ENCODE results near the gene COMMD4.
"Not testable (repeated sequence)": the region's sequence is repeated elsewhere in the genome, so short reads cannot be mapped to it uniquely, and the experiment has no call there.

The COMMD4 gene

GRCh38 chr15:75357976-75358673, 22.3 kb downstream of the COMMD4 start:
- no peak for DNase-seq

GRCh38 chr15:75358771-75359536, 23.1 kb downstream of the COMMD4 start:
- no peak for DNase-seq

DNA sequence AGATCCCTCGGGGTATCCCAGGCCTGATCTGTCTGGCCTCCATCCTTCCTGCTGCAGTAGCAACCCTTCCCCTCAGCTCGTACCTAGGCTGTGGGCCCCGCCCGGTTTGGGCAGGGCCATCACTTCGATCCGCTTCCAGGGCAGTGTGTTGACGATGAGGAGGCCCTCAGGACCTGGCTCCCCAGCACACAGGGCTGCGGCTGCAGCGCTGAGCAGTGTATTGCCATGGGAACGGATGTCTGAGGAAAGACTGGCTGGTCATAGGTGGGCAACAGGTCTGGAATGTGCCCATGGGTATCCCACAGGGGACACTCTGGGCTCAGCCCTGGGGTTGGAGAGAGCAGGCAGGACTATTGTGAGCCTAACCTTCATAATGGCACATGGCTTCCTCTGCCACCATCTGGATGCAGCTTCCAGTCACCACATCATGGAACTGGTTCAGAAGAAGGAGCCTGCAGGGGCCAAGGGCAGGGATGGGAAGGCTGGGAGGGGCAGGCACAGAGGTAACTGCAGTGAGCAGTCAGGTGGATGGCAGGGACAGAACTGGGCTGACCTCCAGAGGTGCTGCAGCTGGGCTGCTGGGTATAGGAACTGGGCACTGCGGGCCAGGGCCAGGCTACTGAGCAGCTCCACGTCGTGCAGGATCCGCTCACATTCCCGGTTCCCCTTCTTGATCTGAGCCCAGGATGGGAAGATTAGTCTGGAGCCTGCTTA, 23.8 kb downstream of the COMMD4 start:
- no peak for DNase-seq

DNA sequence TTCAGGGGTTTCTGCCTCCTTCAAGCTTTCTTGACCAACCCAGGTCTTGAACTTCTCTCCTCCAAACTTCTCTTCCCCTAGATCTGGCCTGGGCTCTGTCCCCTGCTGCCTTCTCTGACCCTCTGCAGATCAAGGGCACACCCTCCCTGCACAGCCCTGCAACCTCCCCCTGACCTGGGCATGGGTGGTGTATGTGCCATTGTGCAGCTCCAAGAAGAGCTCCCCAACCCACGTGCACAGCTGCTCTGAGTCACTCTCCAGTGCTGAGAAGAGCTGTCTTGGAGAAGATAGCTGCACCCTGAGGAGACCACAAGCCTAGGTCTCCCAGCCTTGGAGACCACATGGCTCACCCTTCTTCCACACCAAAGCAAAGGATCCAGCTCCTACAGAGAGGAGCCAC, 24.5 kb downstream of the COMMD4 start:
- no peak for DNase-seq

DNA sequence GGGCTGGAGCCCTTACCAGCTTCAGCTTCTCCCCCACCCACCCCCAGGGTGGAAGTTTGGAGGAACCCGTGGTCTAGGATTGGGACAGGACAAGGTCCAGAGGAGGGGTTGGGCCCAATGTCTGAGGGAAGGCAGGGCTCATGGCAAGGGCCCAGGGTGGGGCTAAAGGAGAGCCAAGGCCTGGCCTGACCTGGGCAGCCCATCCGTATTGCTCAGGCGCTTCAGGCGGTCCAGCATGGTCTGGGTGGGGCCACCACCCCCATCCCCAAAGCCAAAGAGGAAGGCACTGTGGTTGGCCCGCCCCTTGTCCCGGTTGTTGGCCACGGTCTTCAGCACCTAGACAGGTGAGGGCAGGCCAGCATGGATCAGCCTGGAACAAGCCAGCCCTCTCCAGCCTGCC, 25.0 kb downstream of the COMMD4 start:
- no peak for DNase-seq

DNA sequence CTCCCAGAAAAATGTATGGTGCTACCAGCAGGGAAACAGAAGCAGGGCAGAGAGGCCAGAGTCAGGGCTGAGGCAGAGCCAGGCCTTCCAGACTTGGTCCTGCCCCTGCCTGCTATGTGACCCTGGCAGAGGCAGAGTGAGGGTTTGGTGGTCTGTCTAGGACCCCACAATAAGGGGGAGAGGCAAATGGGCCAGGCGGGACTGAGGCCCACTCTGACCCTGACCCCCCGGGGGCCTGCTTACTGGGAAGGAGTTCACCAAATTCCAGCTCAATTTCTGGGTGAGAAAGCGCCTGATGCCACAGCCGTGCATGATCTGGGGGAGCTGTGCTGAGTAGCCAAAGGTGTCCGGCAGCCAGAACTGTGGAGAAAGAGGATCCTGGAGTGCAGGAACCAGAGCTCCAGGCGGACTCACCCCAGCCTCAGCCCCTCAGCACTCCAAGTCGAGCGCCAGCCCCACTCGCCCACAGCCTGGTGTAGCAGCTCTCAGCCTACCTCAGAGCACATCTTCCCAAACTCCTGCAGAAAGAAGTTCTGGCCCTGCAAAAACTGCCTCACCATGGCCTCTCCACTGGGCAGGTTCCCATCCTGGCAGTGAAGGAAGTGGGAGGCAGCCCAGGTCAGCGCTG, 25.6 kb downstream of the COMMD4 start:
- no peak for DNase-seq

DNA sequence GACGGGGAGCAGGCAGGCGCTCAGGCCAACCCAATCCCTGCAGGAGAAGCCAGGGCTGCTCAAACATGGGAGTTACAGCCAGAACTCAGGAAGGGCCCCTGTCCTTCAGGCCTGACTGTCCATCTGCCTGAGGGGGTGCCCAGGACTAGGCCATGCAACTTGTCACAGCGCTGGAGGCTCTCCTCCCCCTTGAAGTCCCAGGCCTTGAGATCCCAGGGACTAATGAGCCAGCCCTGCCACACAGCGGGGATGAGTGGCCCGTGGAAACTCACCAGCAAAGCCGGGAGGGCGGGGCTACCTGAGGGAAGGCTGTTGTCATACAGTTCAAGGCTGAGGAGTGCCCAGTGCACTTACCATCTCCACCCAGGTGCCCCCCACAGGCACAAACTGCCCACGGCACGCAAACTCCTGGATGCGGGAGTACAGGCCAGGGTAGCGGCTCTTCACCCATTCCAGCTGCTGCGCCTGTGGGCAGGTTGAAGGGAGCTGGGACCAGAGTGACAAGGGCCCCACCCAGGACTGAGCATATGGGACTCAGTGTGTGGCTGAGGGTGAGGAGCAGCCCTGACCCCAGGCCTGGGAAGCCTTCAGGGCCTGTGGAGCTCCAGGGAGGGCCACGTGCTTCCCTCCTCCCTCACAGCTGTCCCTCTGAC, 26.3 kb downstream of the COMMD4 start:
- no peak for DNase-seq

DNA sequence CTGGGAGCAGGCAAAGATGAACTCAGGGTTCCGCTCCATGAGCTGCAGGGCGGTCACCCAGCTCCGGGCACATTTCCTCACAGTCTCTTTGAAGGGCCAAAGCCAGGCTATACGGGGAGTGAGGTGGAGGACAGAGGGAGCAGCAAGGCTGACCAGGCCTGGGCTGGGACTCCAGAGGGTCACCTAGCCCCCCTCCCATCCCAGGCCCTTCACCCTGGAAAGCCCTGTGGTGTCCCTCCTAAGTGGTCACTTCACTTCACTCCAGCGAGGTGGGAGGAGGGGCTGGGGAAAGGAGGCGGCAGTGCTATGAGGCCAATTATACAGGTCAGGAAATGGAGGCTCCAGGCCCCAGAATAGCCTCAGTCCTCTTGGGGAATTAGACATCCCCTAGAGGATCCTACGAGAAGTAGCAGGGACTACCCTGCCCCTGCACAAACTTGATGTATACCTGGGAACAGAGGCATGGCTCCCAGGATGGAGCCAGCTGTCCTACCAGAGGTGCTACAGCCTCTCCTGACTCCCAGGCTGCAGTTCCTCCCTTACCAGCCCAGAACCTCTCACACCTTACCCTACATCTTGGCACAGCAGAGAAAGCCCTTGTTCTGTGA, 26.9 kb downstream of the COMMD4 start:
- DNase-seq: no peak

DNA sequence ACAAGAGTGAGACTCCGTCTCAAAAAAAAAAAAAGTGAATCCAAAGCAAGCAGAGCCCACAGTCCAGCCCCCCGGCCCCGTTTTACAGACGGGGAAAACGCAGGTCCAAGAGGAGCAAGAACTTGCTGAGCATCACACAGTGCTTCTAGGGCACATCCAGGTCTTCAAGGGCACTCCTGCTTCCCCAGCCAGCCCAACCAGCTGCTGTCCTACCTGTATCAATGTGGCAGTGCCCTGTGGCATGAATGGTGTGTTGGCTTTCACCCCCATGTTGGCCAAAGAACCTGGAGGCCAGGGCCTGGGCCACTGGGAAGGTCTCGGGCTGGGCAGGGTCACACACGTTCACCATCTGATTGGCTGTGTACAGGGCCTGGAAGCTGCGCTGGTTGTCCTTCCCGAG, 27.9 kb downstream of the COMMD4 start:
- DNase-seq: no peak

- DNase-seq: no peak
These were observed 29.0 kb downstream of the COMMD4 start for GRCh38 chr15:75364881-75365280.

DNA sequence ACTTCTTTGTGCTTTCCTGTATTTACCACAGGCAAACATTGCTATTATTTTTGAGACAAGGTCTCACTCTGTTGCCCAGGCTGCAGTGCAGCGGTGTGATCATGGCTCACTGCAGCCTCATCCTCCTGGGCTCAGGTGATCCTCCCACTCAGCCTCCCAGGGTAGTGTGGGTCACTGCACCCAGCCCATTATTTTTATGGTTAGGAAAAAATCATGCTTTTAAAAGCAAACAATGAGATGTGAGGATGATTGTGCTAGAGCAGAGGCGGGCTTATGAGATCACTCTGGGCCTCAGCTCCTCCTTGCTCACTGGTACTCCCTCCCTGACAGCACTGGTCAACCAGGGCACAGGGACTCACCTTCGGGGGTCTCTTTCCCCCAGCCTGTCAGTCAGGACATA, 30.3 kb downstream of the COMMD4 start:
- DNase-seq: no peak

DNA sequence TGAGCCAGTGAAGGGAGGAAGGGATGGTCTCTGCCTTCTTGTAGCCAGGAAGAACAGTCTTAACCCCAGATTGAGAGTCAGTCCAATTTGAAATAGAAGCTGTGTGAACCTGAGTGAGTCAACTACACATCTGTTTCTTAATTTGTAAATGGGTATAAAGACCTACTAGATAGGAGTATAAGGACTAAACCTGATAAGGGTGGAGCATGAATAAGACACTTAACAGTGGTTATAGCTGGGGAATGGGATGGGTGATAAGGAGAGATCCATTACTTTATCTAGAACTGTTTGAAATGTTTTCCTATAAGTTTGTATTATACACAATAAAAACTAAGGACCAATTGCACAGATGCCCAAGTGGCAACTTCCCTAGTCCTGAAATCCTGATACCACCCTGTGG, 31.1 kb downstream of the COMMD4 start:
- no peak for DNase-seq

DNA sequence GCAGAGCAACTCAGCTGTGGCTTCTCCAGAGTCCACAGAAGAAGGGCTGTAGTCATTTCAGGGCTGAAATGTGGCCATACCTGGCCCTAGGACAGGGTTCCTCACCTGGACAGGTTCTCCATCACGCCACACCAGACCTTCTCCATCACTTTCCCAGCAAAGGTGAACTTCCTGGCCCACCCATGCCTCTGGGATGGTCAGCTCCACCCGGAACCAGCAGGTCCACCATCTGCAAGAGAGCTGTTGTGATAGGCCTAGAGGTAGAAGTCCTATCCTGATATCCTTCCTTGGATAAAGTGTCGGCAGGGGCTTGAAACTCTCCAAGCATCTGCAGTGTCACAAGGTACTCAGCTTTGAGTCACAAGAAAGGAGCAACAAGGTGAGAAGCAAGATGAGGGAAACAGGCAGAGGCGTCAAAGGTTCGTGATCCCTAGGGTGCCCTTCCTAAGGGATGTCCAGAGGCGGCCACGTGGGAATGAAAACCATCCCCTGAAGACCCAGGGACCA, 31.6 kb downstream of the COMMD4 start:
- DNase-seq: no peak

- DNase-seq: peak; percentile 96
These were observed 32.2 kb downstream of the COMMD4 start, which contains the start of gene MAN2C1 for GRCh38 chr15:75367913-75368688. MAN2C1 (minus strand) TSS chr15:75368607; CDS start chr15:75368583, 24 bp downstream.

DNA sequence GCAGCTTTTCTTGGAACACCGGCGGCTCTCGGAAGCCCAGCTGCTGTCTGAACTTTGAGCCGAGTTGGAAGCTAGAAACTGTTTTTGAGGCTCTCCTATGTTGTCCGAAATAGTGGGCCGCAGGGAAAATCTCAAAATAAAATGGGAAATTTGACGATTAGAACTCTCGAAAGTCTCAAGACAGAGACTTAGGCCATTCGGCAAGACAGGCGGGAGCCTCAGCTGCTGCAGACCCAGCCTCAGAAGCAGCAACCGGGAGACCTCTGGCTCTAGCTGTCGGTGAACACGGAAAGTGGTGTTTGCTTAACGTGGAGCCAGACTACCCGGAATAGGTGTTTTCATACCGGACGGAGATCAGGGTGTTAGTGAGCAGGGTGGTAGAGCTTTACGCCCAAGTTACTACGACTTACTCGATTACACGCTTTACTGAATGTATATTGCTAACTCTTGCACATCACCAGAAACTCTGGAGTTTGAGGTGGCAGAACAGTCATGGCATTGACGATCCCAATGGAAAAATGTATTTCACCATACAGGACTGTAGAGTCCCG, 32.9 kb downstream of the COMMD4 start:
- no peak for DNase-seq

DNA sequence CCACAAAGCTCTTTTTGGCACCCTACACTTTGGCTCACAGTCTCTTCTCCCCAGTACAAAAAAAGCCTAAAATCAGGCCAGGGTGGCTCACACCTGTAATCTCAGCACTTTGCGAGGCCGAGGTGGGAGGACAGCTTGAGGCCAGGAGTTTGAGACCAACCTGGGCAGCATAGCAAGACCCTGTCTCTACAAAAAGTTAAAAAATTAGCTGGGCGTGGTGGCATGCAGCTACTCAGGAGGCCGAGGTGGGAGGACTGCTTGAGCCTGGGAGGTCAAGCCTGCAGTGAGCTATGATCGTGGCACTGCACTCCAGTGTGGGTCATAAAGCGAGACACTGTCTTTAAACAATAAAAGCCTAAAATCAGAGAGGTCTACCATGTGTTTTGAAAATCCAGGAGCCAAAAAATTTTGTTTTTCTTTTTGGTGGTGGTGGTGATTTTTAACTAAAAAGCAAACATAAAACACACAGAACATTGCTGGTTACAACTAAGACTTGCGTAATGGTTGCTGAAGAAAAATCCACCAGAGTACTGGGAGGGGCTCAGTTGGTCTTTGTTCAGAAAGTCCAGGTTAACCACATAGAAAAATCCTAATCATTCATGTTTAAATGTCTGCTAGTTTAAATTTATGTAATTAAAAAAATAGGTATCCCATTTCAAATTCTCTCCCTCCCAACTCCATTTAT, 34.2 kb downstream of the COMMD4 start:
- no peak for DNase-seq

- no peak for DNase-seq
These were observed 35.6 kb downstream of the COMMD4 start for GRCh38 chr15:75371486-75371885.

DNA sequence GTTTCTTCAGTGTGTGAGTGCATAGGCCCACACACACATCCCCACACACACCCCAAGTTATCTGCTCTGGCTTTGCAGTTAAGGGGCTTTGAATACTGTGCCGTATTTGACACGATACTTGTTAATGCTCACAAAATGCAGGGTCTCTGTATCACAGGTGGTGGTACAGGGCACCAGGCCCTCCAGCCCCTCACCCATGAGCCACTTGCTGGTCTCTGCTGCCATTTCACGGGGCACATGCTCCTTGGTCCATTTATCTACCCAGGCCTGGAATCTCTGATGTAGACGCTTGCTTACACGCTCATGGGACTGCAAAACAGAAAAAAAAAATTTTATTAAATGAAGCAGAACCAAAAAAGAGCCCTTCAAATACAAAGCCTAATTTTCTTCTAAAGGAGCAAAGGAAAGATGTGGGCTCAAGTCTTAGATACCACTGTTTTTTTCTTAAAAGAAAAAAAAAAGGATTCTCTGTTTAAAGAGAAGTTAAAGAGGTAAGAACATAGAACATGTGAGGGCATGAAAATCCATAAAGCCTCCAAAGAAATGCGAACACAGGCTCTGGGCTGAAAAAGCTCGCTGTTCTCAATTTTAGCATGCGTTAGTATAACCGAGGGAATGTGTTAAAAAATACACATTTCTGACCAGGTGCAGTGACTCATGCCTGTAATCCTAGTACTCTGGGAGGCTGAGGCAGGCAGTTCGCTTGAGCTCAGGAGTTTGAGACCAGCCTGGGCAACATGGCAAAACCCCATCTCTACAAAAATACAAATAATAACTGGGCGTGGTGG, 36.2 kb downstream of the COMMD4 start:
- no peak for DNase-seq

DNA sequence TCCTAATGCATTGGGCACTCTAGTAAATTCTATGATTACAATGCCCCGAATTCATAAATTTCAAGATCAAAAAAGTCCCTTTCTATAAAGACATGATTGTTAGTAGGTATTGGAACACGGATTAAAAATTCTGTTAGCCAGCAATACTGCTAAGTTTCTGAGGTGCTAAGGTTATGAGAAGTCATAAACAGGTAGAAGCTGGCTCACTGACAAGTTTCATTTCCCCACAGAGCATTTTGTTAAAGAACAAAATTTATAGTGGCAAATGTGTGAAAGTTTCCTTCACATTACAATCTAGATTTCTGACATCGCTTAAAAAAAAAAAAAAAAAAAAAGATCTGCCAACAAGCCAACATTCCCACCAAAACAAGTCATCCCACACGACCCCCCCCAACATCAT, 44.9 kb downstream of the COMMD4 start:
- no peak for DNase-seq

DNA sequence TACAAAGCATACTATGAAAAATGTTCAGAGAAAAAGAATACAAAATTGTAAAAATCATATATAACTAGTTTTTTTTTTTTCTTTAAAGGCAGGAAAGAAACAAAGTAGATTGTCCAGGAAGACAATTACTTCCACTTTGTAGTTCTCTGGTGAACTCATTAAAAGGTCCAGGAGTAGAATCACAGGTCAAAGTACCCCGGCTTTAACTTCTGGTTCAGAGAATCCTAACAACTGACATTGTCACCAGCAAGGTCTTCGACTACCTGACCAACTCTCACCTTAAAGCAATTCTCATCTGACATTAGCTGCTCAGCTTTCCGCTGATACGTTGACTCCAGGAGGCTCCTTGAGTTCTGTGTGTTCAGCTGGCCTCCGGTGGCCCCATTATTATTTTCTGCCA, 48.1 kb downstream of the COMMD4 start:
- not testable (repeated sequence) for DNase-seq
